Panc1 (cell line): Measurements from ENCODE around the gene NLN.

Experiments
- POLR2AphosphoS5 ChIP-seq: IDR thresholded peaks from 2 replicates; pipeline ENCODE4 v1.6.1; 2012; ENCODE audit warnings: mild to moderate bottlenecking, low read depth, low read length, moderate library complexity
- TF ChIP-seq, protein P1 (sequence below): fragments of 450-650 bp; IDR thresholded peaks from 2 replicates; pipeline ENCODE4 v1.5.1; 2017; ENCODE audit warnings: mild to moderate bottlenecking

DNA sequence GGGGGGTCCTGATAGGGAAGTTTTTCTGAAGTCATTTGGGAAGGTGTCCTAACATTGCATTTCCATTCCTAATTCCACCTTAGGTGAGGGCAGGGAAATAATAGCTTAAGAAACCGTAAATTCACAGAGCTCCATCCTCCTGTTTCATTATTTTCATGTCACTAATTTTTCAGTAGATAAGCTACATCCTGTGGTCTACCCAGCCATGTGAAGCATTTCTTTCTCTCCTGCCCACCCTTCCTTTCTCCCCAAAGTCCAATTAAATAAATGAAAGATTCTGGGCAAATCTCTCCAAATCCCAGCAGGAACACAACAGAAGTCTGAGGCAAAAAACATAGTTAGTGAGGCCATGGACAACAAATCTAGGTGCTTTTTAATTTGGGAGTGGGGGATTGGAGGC lies 109.3 kb downstream of the NLN start:
- TF ChIP-seq POLR2AphosphoS5 = no peak
- TF ChIP-seq, protein P1, sequence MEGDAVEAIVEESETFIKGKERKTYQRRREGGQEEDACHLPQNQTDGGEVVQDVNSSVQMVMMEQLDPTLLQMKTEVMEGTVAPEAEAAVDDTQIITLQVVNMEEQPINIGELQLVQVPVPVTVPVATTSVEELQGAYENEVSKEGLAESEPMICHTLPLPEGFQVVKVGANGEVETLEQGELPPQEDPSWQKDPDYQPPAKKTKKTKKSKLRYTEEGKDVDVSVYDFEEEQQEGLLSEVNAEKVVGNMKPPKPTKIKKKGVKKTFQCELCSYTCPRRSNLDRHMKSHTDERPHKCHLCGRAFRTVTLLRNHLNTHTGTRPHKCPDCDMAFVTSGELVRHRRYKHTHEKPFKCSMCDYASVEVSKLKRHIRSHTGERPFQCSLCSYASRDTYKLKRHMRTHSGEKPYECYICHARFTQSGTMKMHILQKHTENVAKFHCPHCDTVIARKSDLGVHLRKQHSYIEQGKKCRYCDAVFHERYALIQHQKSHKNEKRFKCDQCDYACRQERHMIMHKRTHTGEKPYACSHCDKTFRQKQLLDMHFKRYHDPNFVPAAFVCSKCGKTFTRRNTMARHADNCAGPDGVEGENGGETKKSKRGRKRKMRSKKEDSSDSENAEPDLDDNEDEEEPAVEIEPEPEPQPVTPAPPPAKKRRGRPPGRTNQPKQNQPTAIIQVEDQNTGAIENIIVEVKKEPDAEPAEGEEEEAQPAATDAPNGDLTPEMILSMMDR = no peak
